Measurements from ENCODE around the gene VRK2.
A peak's percentile ranks its signal among the peaks of the same experiment; 100 is the strongest.

The VRK2 gene

DNA sequence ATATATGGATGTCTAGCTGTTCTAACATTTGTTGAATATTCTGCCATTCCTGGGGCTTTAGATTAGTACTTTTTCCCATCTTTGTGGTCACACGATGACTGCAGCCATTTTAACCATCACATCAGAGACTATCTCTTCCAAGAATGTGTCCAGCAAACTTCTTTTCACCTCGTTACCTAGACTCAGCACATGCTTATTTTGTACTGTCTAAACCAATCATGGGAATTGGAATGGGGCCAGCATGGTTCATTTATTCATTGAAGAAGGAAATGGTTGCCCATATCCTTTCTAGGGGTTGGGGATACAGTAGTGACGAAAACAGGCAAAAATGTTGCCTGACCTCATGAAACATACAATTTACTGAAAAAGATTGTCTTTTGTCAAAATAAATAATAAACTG is 2.5 kb upstream of the VRK2 start:
- peaks cover 2% of the 10 kb centered on the region; the same call in 1 of the 2 replicates for H3K36me3 ChIP-seq (ENCODE audit: insufficient read depth, low read length)
- H3K9me3 ChIP-seq (ENCODE audit: insufficient read depth, low read length, severe bottlenecking), result no peaks in the 10 kb centered on the region
- TF ChIP-seq CTCF (IDR thresholded peaks at IDR 0.05; ENCODE audit: borderline replicate concordance, extremely low read depth, low read length, poor library complexity, severe bottlenecking), result no peak
- no peak for TF ChIP-seq EZH2 (IDR thresholded peaks at IDR 0.05; ENCODE audit: borderline replicate concordance, low read depth, low read length, severe bottlenecking)
- H3K27ac ChIP-seq (ENCODE audit: low read length), result no peak overlapping the region
- no peaks in the 10 kb centered on the region for H4K20me1 ChIP-seq (ENCODE audit: insufficient read depth, low read length)
- H2AFZ ChIP-seq (ENCODE audit: low read depth, low read length), result no peak overlapping the region
- H3K27me3 ChIP-seq (ENCODE audit: insufficient read depth, low read length, poor library complexity), result no peaks in the 10 kb centered on the region
- H3K79me2 ChIP-seq (ENCODE audit: insufficient read depth, low read length), result peaks cover 3% of the 10 kb centered on the region; the same call in 1 of the 2 replicates
- H3K4me3 ChIP-seq (ENCODE audit: low read depth in 1 of 2, low read length in 2 of 2), result no peak overlapping the region
- DNase-seq (no peak), ATAC-seq (ENCODE audit: insufficient read depth, low read depth) (no peak)
- H3K9ac ChIP-seq (ENCODE audit: low read depth, low read length), result no peak overlapping the region
- no peak overlapping the region for H3K4me2 ChIP-seq (ENCODE audit: insufficient read depth, low read length)
- peaks cover 35% of the 10 kb centered on the region for H3K4me1 ChIP-seq (ENCODE audit: insufficient read depth, low read length)

GRCh38 chr2:58045580-58046334 is 849 bp upstream of the VRK2 start:
- peak overlapping the region; percentile 75 for H3K27ac ChIP-seq (ENCODE audit: low read length)
- peak; percentile 14 for DNase-seq
- peak overlapping the region; percentile 88 for H2AFZ ChIP-seq (ENCODE audit: low read depth, low read length)
- H3K4me1 ChIP-seq (ENCODE audit: insufficient read depth, low read length), result peaks cover 35% of the 10 kb centered on the region
- TF ChIP-seq EZH2 (IDR thresholded peaks at IDR 0.05; ENCODE audit: borderline replicate concordance, low read depth, low read length, severe bottlenecking), result no peak
- no peak for TF ChIP-seq CTCF (IDR thresholded peaks at IDR 0.05; ENCODE audit: borderline replicate concordance, extremely low read depth, low read length, poor library complexity, severe bottlenecking)
- H3K9me3 ChIP-seq (ENCODE audit: insufficient read depth, low read length, severe bottlenecking), result no peaks in the 10 kb centered on the region
- ATAC-seq (ENCODE audit: insufficient read depth, low read depth), result no peak
- peak overlapping the region; percentile 43 to 68; a peak in 3 of 4 replicates for H3K4me3 ChIP-seq (ENCODE audit: low read depth in 1 of 2, low read length in 2 of 2)
- no peaks in the 10 kb centered on the region for H4K20me1 ChIP-seq (ENCODE audit: insufficient read depth, low read length)
- no peaks in the 10 kb centered on the region for H3K27me3 ChIP-seq (ENCODE audit: insufficient read depth, low read length, poor library complexity)
- H3K36me3 ChIP-seq (ENCODE audit: insufficient read depth, low read length), result peaks cover 5% of the 10 kb centered on the region; the same call in 1 of the 2 replicates
- H3K9ac ChIP-seq (ENCODE audit: low read depth, low read length), result peak overlapping the region; percentile 78
- H3K4me2 ChIP-seq (ENCODE audit: insufficient read depth, low read length), result peak overlapping the region; percentile 70
- H3K79me2 ChIP-seq (ENCODE audit: insufficient read depth, low read length), result peaks cover 3% of the 10 kb centered on the region; the same call in 1 of the 2 replicates

- Histone ChIP-seq H3K27me3 (ENCODE audit: insufficient read depth, low read length, poor library complexity) (no peaks in the 10 kb centered on the region), H3K9ac (ENCODE audit: low read depth, low read length) (peak overlapping the region; percentile 78), H2AFZ (ENCODE audit: low read depth, low read length) (peak overlapping the region; percentile 88), H3K4me1 (ENCODE audit: insufficient read depth, low read length) (peaks cover 35% of the 10 kb centered on the region), H3K4me3 (ENCODE audit: low read depth in 1 of 2, low read length in 2 of 2) (peak overlapping the region; percentile 43 to 68; a peak in 3 of 4 replicates), H3K36me3 (ENCODE audit: insufficient read depth, low read length) (peaks cover 5% of the 10 kb centered on the region; the same call in 1 of the 2 replicates), H3K27ac (ENCODE audit: low read length) (peak overlapping the region; percentile 75), H3K9me3 (ENCODE audit: insufficient read depth, low read length, severe bottlenecking) (no peaks in the 10 kb centered on the region), H3K4me2 (ENCODE audit: insufficient read depth, low read length) (peak overlapping the region; percentile 70), H3K79me2 (ENCODE audit: insufficient read depth, low read length) (peaks cover 3% of the 10 kb centered on the region; the same call in 1 of the 2 replicates), H4K20me1 (ENCODE audit: insufficient read depth, low read length) (no peaks in the 10 kb centered on the region)
- DNase-seq, result no peak
- no peak for TF ChIP-seq EZH2 (IDR thresholded peaks at IDR 0.05; ENCODE audit: borderline replicate concordance, low read depth, low read length, severe bottlenecking)
- TF ChIP-seq CTCF (IDR thresholded peaks at IDR 0.05; ENCODE audit: borderline replicate concordance, extremely low read depth, low read length, poor library complexity, severe bottlenecking), result no peak
- no peak for ATAC-seq (ENCODE audit: insufficient read depth, low read depth)
These were observed 346 bp upstream of the VRK2 start for GRCh38 chr2:58046335-58046584.

All from DND-41 (cell line).